Adrenal gland (tissue), 5 donors: Measurements from ENCODE around the gene WDR20.

Experiments
- CTCF ChIP-seq, 6 experiments: fragments of 450-650 bp in 4 of 6; fragments of 200-600 bp in 2 of 6; sonication (generic) in 1 of 6; IDR thresholded peaks; 1 replicate in 5 of 6; 2 replicates in 1 of 6; pipeline versions ENCODE4 v1.5.1 to v1.8.0; 2016 to 2021; ENCODE audit warnings: antibody characterized with exemption in 6 of 6, mild to moderate bottlenecking in 2 of 6, moderate library complexity in 1 of 6
- POLR2A ChIP-seq, 2 donors: fragments of 450-650 bp; IDR thresholded peaks; one replicate each; pipeline ENCODE4 v1.6.1; 2017; ENCODE audit warnings: antibody characterized with exemption in 2 of 2, mild to moderate bottlenecking in 2 of 2, moderate library complexity in 1 of 2
- donor health status: DM: no; HTN: no; CAD: no.

DNA sequence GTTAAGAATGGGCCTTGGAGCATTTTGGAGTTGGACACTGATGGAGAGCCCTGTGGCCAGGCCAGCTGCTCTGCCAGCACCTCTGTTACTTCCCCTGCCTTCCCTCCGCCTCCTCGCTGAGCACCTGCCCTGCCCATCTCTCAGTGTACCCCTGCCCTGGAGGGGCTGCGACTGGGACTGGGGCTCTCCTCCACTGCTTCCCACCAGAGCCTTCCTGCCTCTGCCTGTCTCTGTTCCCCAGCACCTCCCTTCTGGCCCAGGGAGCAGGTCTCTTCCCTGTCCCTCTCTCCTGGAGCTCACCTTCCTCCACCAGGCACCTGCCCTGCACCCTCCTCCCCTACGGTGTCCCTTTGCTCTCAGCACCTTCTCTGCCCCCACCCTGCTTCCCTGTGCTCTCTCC is 62.1 kb downstream of the WDR20 start:
- no peak for TF ChIP-seq CTCF (IDR thresholded peaks at IDR 0.05)
- no peak for TF ChIP-seq POLR2A (IDR thresholded peaks at IDR 0.05)
